SK-N-SH (cell line): ENCODE results near the gene KCNH8. TPM values are rescaled to one million over a fixed set of nuclear protein-coding genes. Genes with fewer than 3 reads are reported as not detected.

ENCODE experiments used
- CTCF ChIA-PET: fragments of 300-600, 350-600 bp; formaldehyde crosslinking; extraction: SDS; loops from one replicate; lab custom pipeline; 2021; lab: Yijun Ruan, JAX
- POLR2A ChIA-PET: fragments of 350-600 bp; sonication (Branson Sonifier 250); formaldehyde crosslinking; extraction: SDS; loops from one replicate; lab custom pipeline; 2020; ENCODE audit warnings: antibody characterized with exemption, inconsistent platforms; lab: Yijun Ruan, JAX
- DNase-seq: peaks from one replicate; pipeline ENCODE4 v3.0.0; 2012
- H2AFZ ChIP-seq: fragments of 200-600 bp; sonication (generic); 2 replicates; pipeline ENCODE4 v1.8.1; 2016; ENCODE audit warnings: antibody characterized with exemption, mild to moderate bottlenecking, low read depth
- H3F3A ChIP-seq: fragments of 200-600 bp; sonication (generic); replicated peaks from 2 replicates; pipeline ENCODE3; 2016; ENCODE audit warnings: antibody characterized with exemption, mild to moderate bottlenecking; ENCODE audit not compliant: insufficient read depth
- H3K27ac ChIP-seq, 2 experiments: fragments of 200-500 bp in 1 of 2; fragments of 200-600 bp in 1 of 2; sonication (Bioruptor generic) in 1 of 2; sonication (generic), shearing (Covaris generic) in 1 of 2; 2 replicates each; pipeline versions ENCODE4 v1.5.1 to v1.6.1; 2014 to 2016; ENCODE audit warnings: low read depth in 2 of 2, inconsistent platforms in 1 of 2, low read length in 1 of 2, mild to moderate bottlenecking in 1 of 2, mixed read lengths in 1 of 2
- H3K27me3 ChIP-seq: fragments of 200-600 bp; sonication (generic), shearing (Covaris generic); 2 replicates; pipeline ENCODE4 v1.6.1; 2016; ENCODE audit warnings: mixed run types; ENCODE audit not compliant: insufficient read depth
- H3K36me3 ChIP-seq, 2 experiments: fragments of 200-500 bp in 1 of 2; fragments of 200-600 bp in 1 of 2; sonication (Bioruptor generic) in 1 of 2; sonication (generic) in 1 of 2; replicated peaks in 1 of 2; 2 replicates each; pipeline versions ENCODE3 to v1.5.1; 2014 to 2016; ENCODE audit warnings: low read length in 1 of 2, mild to moderate bottlenecking in 1 of 2; ENCODE audit not compliant: insufficient read depth in 2 of 2, control insufficient read depth in 1 of 2
- H3K4me1 ChIP-seq, 2 experiments: fragments of 200-500 bp in 1 of 2; fragments of 200-600 bp in 1 of 2; sonication (Bioruptor generic) in 1 of 2; sonication (generic), shearing (Covaris generic) in 1 of 2; 2 replicates each; pipeline versions ENCODE4 v1.5.1 to v1.6.1; 2014 to 2016; ENCODE audit warnings: low read depth in 1 of 2, low read length in 1 of 2, mixed run types in 1 of 2; ENCODE audit not compliant: insufficient read depth in 2 of 2, control insufficient read depth in 1 of 2
- H3K4me2 ChIP-seq: fragments of 200-600 bp; sonication (generic), shearing (Covaris generic); 2 replicates; pipeline ENCODE4 v1.6.1; 2017; ENCODE audit warnings: mixed run types
- H3K4me3 ChIP-seq, 2 experiments: fragments of 200-500 bp in 1 of 2; fragments of 200-600 bp in 1 of 2; sonication (Bioruptor generic) in 1 of 2; sonication (generic), shearing (Covaris generic) in 1 of 2; 2 replicates each; pipeline versions ENCODE4 v1.5.1 to v1.8.1; 2014 to 2016; ENCODE audit warnings: low read depth in 2 of 2, inconsistent platforms in 1 of 2, low read length in 1 of 2, mild to moderate bottlenecking in 1 of 2, mixed read lengths in 1 of 2, moderate library complexity in 1 of 2
- H3K79me2 ChIP-seq: fragments of 200-600 bp; sonication (generic); 2 replicates; pipeline ENCODE4 v1.8.1; 2017; ENCODE audit warnings: mild to moderate bottlenecking; ENCODE audit not compliant: insufficient read depth
- H3K9ac ChIP-seq: fragments of 200-600 bp; sonication (generic); 2 replicates; pipeline ENCODE4 v1.6.1; 2017; ENCODE audit warnings: mixed run types
- H3K9me2 ChIP-seq: fragments of 200-600 bp; sonication (generic); 2 replicates; pipeline ENCODE4 v1.6.1; 2017; ENCODE audit warnings: mixed run types
- H3K9me3 ChIP-seq: fragments of 200-600 bp; sonication (generic); 2 replicates; pipeline ENCODE4 v1.6.1; 2017; ENCODE audit warnings: mixed run types, mild to moderate bottlenecking, moderate library complexity
- H4K20me1 ChIP-seq: fragments of 200-600 bp; sonication (generic); 2 replicates; pipeline ENCODE4 v1.6.1; 2017; ENCODE audit warnings: mild to moderate bottlenecking, mixed run types; ENCODE audit not compliant: insufficient read depth
- CHD2 ChIP-seq: fragments of 150-350 bp; IDR thresholded peaks from 2 replicates; pipeline ENCODE4 v1.6.1; 2018; ENCODE audit warnings: low read length; ENCODE audit not compliant: partially characterized antibody
- EZH2phosphoT487 ChIP-seq: fragments of 200-600 bp; sonication (generic); IDR thresholded peaks from 2 replicates; pipeline ENCODE4 v1.6.1; 2017; ENCODE audit warnings: low read depth, mixed run types, mild to moderate bottlenecking, antibody characterized with exemption, moderate library complexity, borderline replicate concordance
- GABPA ChIP-seq: IDR thresholded peaks from 2 replicates; pipeline ENCODE4 v1.4.0; 2012; ENCODE audit warnings: low read depth, mild to moderate bottlenecking
- GATA2 ChIP-seq: sonication (generic); formaldehyde crosslinking; IDR thresholded peaks from 2 replicates; pipeline ENCODE4 v1.5.0; 2020; ENCODE audit warnings: mild to moderate bottlenecking, missing genetic modification reagents
- JUND ChIP-seq: IDR thresholded peaks from 2 replicates; pipeline ENCODE4 v1.4.0; 2012
- MEF2A ChIP-seq: IDR thresholded peaks from 2 replicates; pipeline ENCODE4 v1.4.0; 2012; ENCODE audit warnings: low read depth, borderline replicate concordance
- MXI1 ChIP-seq: IDR thresholded peaks from 2 replicates; pipeline ENCODE4 v1.6.1; 2012; ENCODE audit warnings: mild to moderate bottlenecking, low read depth, low read length, improper control_type of control experiment
- NRF1 ChIP-seq: IDR thresholded peaks from 2 replicates; pipeline ENCODE4 v1.6.1; 2012; ENCODE audit warnings: low read depth, mild to moderate bottlenecking, low read length
- POLR2AphosphoS5 ChIP-seq: IDR thresholded peaks from 2 replicates; pipeline ENCODE4 v1.6.1; 2012; ENCODE audit warnings: low read depth, low read length
- RFX5 ChIP-seq: IDR thresholded peaks from 2 replicates; pipeline ENCODE4 v1.6.1; 2012; ENCODE audit warnings: mild to moderate bottlenecking, improper control_type of control experiment, low read length
- RXRA ChIP-seq: IDR thresholded peaks from 2 replicates; pipeline ENCODE4 v1.4.0; 2012; ENCODE audit warnings: low read depth, mild to moderate bottlenecking, borderline replicate concordance
- SIN3A ChIP-seq: IDR thresholded peaks from 2 replicates; pipeline ENCODE4 v1.6.1; 2012; ENCODE audit warnings: low read depth, mild to moderate bottlenecking, low read length, moderate library complexity, borderline replicate concordance
- TAF1 ChIP-seq: IDR thresholded peaks from 2 replicates; pipeline ENCODE4 v1.6.1; 2012; ENCODE audit warnings: low read depth, mild to moderate bottlenecking, low read length, moderate library complexity, borderline replicate concordance
- TEAD4 ChIP-seq: IDR thresholded peaks from 2 replicates; pipeline ENCODE4 v1.4.0; 2012; ENCODE audit warnings: mild to moderate bottlenecking, borderline replicate concordance; ENCODE audit not compliant: insufficient read depth
- WGBS: methylation state at CpG from one replicate; pipeline ENCODE4 v1.1.6; 2017; ENCODE audit warnings: low lambda C conversion rate; 5-methylcytosine and 5-hydroxymethylcytosine counted together
- polyA plus RNA-seq, 3 experiments: library from polyadenylated mRNA; depleted of rRNA; stranded (reverse); fragments of >200 nt; gene quantifications; 2 replicates each; pipeline ENCODE4 v1.2.3, GENCODE V29; 2012
- TF ChIP-seq, protein P1 (sequence below): IDR thresholded peaks from 2 replicates; pipeline ENCODE4; 2012
- TF ChIP-seq, protein P2 (sequence below): fragments of 150-350 bp; IDR thresholded peaks from 2 replicates; pipeline ENCODE4 v1.6.1; 2017; ENCODE audit warnings: antibody characterized with exemption, low read length, low read depth, borderline replicate concordance
- TF ChIP-seq, protein P3 (sequence below): IDR thresholded peaks from 2 replicates; pipeline ENCODE4 v1.4.0; 2012; ENCODE audit warnings: low read depth, borderline replicate concordance
- TF ChIP-seq, protein P4 (sequence below): IDR thresholded peaks from 2 replicates; pipeline ENCODE4 v1.4.0; 2012; ENCODE audit warnings: low read depth, borderline replicate concordance
- TF ChIP-seq, protein P5 (sequence below): IDR thresholded peaks from 2 replicates; pipeline ENCODE4 v1.4.0; 2012; ENCODE audit warnings: low read depth

KCNH8 gene
- polyA plus RNA-seq, 1 of the 3 experiments (the other 2 are of a cell fraction) = 0.05 TPM

DNA sequence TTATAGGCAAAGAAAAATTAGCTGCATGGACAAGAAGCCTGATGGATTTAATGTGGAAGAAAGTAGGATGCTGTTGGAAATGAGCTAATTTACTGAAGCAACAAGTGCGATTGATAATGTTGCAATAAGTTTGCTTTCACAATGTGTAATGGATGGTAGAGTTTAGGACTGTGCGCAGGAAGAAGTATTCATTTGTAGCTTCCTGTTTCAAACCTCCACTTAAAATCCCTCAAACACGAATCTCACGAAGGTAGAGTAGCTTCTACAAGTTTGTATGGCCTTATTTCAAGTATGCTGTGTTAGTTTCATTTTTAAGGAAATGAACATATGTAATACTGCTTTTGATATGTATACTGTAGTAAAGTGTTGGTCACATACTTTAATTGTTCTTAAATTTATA is 42.3 kb downstream of the KCNH8 start:
- Histone ChIP-seq H3K9me2 (no peaks in the 10 kb centered on the region), H3K36me3 (no peaks in the 10 kb centered on the region), H3K4me3 (no peak overlapping the region), H3K79me2 (no peaks in the 10 kb centered on the region), H2AFZ (no peak overlapping the region), H3K27me3 (no peaks in the 10 kb centered on the region), H3K4me2 (no peak overlapping the region), H3K4me1 (no peaks in the 10 kb centered on the region; a peak in 1 of 4 replicates), H3K9ac (no peak overlapping the region), H3K27ac (no peak overlapping the region), H4K20me1 (no peaks in the 10 kb centered on the region), H3F3A (no peaks in the 10 kb centered on the region), H3K9me3 (no peaks in the 10 kb centered on the region)
- ChIA-PET POLR2A (no interaction called here), CTCF (interaction anchor here (0.6 to 1.4 kb wide), 3 partner anchors 16 to 676 kb away, joined by 3 read pairs; no protein-coding TSS in a partner anchor)
- WGBS = 56% methylated on average over 4 of the region's 4 CpGs
- TF ChIP-seq CHD2 = no peak
- no peak for TF ChIP-seq MEF2A
- TF ChIP-seq NRF1 = no peak
- TF ChIP-seq RFX5 = no peak
- no peak for TF ChIP-seq SIN3A
- TF ChIP-seq EZH2phosphoT487 = no peak
- no peak for TF ChIP-seq GATA2 (CRISPR knock-in tag)
- no peak for TF ChIP-seq TEAD4
- no peak for TF ChIP-seq TAF1
- TF ChIP-seq, protein P1, sequence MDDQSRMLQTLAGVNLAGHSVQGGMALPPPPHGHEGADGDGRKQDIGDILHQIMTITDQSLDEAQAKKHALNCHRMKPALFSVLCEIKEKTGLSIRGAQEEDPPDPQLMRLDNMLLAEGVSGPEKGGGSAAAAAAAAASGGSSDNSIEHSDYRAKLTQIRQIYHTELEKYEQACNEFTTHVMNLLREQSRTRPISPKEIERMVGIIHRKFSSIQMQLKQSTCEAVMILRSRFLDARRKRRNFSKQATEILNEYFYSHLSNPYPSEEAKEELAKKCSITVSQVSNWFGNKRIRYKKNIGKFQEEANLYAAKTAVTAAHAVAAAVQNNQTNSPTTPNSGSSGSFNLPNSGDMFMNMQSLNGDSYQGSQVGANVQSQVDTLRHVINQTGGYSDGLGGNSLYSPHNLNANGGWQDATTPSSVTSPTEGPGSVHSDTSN = no peak
- TF ChIP-seq, protein P2, sequence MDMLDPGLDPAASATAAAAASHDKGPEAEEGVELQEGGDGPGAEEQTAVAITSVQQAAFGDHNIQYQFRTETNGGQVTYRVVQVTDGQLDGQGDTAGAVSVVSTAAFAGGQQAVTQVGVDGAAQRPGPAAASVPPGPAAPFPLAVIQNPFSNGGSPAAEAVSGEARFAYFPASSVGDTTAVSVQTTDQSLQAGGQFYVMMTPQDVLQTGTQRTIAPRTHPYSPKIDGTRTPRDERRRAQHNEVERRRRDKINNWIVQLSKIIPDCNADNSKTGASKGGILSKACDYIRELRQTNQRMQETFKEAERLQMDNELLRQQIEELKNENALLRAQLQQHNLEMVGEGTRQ = no peak
- TF ChIP-seq RXRA = no peak
- TF ChIP-seq, protein P3, sequence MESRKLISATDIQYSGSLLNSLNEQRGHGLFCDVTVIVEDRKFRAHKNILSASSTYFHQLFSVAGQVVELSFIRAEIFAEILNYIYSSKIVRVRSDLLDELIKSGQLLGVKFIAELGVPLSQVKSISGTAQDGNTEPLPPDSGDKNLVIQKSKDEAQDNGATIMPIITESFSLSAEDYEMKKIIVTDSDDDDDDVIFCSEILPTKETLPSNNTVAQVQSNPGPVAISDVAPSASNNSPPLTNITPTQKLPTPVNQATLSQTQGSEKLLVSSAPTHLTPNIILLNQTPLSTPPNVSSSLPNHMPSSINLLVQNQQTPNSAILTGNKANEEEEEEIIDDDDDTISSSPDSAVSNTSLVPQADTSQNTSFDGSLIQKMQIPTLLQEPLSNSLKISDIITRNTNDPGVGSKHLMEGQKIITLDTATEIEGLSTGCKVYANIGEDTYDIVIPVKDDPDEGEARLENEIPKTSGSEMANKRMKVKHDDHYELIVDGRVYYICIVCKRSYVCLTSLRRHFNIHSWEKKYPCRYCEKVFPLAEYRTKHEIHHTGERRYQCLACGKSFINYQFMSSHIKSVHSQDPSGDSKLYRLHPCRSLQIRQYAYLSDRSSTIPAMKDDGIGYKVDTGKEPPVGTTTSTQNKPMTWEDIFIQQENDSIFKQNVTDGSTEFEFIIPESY = no peak
- TF ChIP-seq, protein P4, sequence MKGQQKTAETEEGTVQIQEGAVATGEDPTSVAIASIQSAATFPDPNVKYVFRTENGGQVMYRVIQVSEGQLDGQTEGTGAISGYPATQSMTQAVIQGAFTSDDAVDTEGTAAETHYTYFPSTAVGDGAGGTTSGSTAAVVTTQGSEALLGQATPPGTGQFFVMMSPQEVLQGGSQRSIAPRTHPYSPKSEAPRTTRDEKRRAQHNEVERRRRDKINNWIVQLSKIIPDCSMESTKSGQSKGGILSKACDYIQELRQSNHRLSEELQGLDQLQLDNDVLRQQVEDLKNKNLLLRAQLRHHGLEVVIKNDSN = no peak
- TF ChIP-seq JUND = no peak
- no peak for TF ChIP-seq GABPA
- TF ChIP-seq POLR2AphosphoS5 = no peak
- TF ChIP-seq MXI1 = no peak
- TF ChIP-seq, protein P5, sequence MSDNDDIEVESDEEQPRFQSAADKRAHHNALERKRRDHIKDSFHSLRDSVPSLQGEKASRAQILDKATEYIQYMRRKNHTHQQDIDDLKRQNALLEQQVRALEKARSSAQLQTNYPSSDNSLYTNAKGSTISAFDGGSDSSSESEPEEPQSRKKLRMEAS = no peak
- no peak for DNase-seq
